ENCODE measurements around the gene FREM1. TPM values are rescaled to one million over a fixed set of nuclear protein-coding genes. Genes with fewer than 3 reads are reported as not detected.

FREM1 gene
- total RNA-seq, 4 donors from 2014 or later = 2.2 to 12.7 (median 5.7) TPM

DNA sequence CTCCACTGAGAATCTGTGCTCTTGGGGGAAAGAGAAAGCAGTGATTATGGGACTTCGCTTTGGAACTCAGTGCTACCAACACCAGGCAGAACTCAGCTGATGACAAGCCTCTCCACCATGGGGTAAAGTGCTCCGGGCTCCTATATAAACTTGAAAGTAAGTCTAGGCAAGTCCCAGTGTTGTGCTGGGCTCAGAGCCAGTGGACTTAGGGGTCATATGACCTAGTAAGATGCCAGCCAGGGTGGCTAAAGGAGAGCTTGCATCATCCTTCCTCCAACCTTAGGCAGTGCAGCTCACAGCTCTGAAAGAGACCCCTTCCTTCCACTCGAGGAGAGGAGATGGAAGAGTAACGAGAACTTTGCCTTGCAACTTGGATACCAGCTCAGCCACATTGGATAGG lies 35.1 kb upstream of the FREM1 start:
- WGBS, 2 donors (ENCODE audit: low coverage in 1 of 2) = 83 to 89% methylated on average over 1 to 4 of the region's 4 CpGs
- no peak overlapping the region for H3K27ac ChIP-seq
- intact Hi-C loops (cut with DNase I; ENCODE audit: low total_unique reads) = no loop called here
- no peak overlapping the region for H3K4me3 ChIP-seq
- no peaks in the 10 kb centered on the region for H3K9me3 ChIP-seq
- H3K27me3 ChIP-seq = no peaks in the 10 kb centered on the region
- H3K36me3 ChIP-seq = no peaks in the 10 kb centered on the region
- TF ChIP-seq, protein P1, sequence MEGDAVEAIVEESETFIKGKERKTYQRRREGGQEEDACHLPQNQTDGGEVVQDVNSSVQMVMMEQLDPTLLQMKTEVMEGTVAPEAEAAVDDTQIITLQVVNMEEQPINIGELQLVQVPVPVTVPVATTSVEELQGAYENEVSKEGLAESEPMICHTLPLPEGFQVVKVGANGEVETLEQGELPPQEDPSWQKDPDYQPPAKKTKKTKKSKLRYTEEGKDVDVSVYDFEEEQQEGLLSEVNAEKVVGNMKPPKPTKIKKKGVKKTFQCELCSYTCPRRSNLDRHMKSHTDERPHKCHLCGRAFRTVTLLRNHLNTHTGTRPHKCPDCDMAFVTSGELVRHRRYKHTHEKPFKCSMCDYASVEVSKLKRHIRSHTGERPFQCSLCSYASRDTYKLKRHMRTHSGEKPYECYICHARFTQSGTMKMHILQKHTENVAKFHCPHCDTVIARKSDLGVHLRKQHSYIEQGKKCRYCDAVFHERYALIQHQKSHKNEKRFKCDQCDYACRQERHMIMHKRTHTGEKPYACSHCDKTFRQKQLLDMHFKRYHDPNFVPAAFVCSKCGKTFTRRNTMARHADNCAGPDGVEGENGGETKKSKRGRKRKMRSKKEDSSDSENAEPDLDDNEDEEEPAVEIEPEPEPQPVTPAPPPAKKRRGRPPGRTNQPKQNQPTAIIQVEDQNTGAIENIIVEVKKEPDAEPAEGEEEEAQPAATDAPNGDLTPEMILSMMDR (IDR thresholded peaks at IDR 0.05) = no peak
- TF ChIP-seq POLR2AphosphoS5 (IDR thresholded peaks at IDR 0.05) (no peak), EP300 (IDR thresholded peaks at IDR 0.05; ENCODE audit: low read depth) (no peak), POLR2A (IDR thresholded peaks at IDR 0.05) (no peak)
- no peak for DNase-seq
- no peaks in the 10 kb centered on the region for H3K4me1 ChIP-seq
- in situ Hi-C loops (cut with MboI; ENCODE audit: low pct_ligation_motif_present in 1 of 4, low pct_unique_long_range_greater_than_20kb in 1 of 4, low sequenced_read_pairs in 3 of 4) = no loop called here

DNA sequence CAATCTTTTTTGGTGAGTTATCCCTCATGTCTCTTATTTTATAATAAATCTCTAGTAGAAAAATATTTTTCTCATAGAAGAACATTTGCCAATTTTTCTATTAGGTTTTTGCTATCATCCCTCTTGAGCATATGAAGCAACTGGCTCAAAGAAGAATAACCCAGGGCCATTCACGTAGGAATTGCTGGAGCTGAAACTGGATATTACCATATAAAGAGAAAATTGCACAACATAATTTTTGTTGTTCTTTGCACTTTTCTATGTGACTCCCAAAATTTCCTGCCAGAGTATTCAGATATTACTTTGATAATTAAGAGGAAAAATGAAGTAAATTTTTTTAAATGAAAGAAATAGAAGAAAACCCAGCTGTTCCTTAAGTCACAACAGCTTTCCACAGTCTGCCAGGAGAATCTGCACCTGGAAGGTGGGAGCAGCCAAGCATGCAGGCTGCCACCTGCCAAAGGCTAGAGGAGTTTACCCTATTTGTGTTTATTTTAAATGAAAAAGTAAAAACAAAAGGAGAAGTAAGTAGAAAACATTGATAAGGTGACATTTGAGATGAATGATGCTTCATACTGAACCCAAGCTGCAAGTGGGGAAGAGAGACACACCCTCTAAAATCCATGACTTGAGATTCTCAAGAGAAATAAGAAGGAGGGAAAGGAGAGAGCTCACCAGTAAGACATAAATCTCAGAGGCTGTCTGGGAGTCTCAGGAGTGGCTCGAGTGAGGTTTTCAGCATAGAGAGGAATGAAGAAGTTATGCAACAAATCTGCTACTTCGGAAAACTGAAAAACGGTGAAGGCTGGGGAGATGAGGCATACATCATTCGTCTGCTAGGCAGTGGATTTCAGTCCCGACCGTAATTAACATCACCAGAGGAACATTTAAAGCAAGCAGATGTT lies 31.5 kb upstream of the FREM1 start:
- in situ Hi-C loops (cut with MboI; ENCODE audit: low pct_ligation_motif_present in 1 of 4, low pct_unique_long_range_greater_than_20kb in 1 of 4, low sequenced_read_pairs in 3 of 4) (no loop called here), intact Hi-C loops (cut with DNase I; ENCODE audit: low total_unique reads) (no loop called here)
- TF ChIP-seq, protein P1 (IDR thresholded peaks at IDR 0.05) = no peak
- Histone ChIP-seq H3K27me3 (no peaks in the 10 kb centered on the region), H3K27ac (no peak overlapping the region), H3K4me3 (no peak overlapping the region), H3K4me1 (no peaks in the 10 kb centered on the region), H3K9me3 (no peaks in the 10 kb centered on the region), H3K36me3 (no peaks in the 10 kb centered on the region)
- 56 to 73% methylated on average over 7 of the region's 7 CpGs for WGBS, 2 donors (ENCODE audit: low coverage in 1 of 2)
- no peak for DNase-seq

DNA sequence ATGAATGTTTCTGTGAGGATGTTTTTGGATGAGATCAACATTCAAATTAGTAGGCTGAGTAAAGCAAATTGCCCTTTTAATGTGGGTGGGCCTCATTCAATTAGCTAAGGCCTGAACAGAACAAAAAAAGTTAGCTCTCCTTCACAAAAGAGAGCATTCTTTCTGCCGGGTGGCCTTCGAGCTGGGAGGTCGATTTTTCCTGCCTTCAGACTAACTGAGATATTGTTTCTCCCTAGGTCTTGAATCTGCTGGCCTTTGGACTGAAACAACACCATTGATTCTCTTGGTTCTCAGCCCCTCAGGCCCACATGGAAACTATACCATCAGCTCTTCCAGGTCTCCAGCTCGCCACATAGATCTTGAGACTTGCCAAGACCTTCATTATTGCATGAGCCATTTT lies 29.1 kb upstream of the FREM1 start:
- in situ Hi-C loops (cut with MboI; ENCODE audit: low pct_ligation_motif_present in 1 of 4, low pct_unique_long_range_greater_than_20kb in 1 of 4, low sequenced_read_pairs in 3 of 4) (no loop called here), intact Hi-C loops (cut with DNase I; ENCODE audit: low total_unique reads) (no loop called here)
- Histone ChIP-seq H3K27me3 (no peaks in the 10 kb centered on the region), H3K4me3 (no peak overlapping the region), H3K4me1 (no peaks in the 10 kb centered on the region), H3K9me3 (no peaks in the 10 kb centered on the region), H3K36me3 (no peaks in the 10 kb centered on the region), H3K27ac (no peak overlapping the region)
- DNase-seq = no peak
- 76 to 77% methylated on average over 4 of the region's 4 CpGs for WGBS, 2 donors (ENCODE audit: low coverage in 1 of 2)
- TF ChIP-seq POLR2A (IDR thresholded peaks at IDR 0.05) (no peak), EP300 (IDR thresholded peaks at IDR 0.05; ENCODE audit: low read depth) (no peak), POLR2AphosphoS5 (IDR thresholded peaks at IDR 0.05) (no peak)
- TF ChIP-seq, protein P1 (IDR thresholded peaks at IDR 0.05) = no peak

DNA sequence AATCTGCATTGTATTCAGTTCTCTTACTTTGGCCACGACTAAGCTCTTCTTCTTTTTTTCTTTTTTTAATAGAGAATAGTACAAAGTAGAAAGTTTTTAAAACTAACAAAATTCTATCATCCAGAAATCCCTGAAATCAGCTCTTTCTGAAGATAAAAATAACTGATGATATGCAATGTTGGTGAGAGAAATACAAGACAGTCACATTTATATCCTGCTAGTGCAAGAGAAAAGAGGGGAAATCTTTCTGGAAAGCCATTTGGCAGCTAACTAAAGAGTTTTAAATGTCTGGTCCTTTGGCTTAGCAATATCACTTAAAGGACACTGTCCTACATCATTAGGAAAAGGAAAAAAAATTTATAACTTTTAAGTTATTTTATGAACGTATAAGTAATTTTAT lies 27.0 kb upstream of the FREM1 start:
- TF ChIP-seq POLR2A (IDR thresholded peaks at IDR 0.05) = no peak
- TF ChIP-seq EP300 (IDR thresholded peaks at IDR 0.05; ENCODE audit: low read depth) = no peak
- no peak for TF ChIP-seq POLR2AphosphoS5 (IDR thresholded peaks at IDR 0.05)
- TF ChIP-seq, protein P1 (IDR thresholded peaks at IDR 0.05) = no peak
- no peak for DNase-seq
- Histone ChIP-seq H3K4me1 (no peaks in the 10 kb centered on the region), H3K9me3 (no peaks in the 10 kb centered on the region), H3K27me3 (no peaks in the 10 kb centered on the region), H3K27ac (no peak overlapping the region), H3K4me3 (no peak overlapping the region), H3K36me3 (no peaks in the 10 kb centered on the region)
- 74 to 76% methylated on average over 2 of the region's 2 CpGs for WGBS, 2 donors (ENCODE audit: low coverage in 1 of 2)
- intact Hi-C loops (cut with DNase I; ENCODE audit: low total_unique reads) (no loop called here), in situ Hi-C loops (cut with MboI; ENCODE audit: low pct_ligation_motif_present in 1 of 4, low pct_unique_long_range_greater_than_20kb in 1 of 4, low sequenced_read_pairs in 3 of 4) (no loop called here)
